ENCODE results near the gene CLUH. TPM values are rescaled to one million over a fixed set of nuclear protein-coding genes. Genes with fewer than 3 reads are reported as not detected.
A peak's percentile ranks its signal among the peaks of the same experiment; 100 is the strongest.
"Not testable (repeated sequence)": the region's sequence is repeated elsewhere in the genome, so short reads cannot be mapped to it uniquely, and the experiment has no call there.

Gene CLUH
- total RNA-seq, 1 donor from 2014 or later = 194 TPM

GRCh38 chr17:2701996-2702741, 9.4 kb downstream of the CLUH start:
- no peak for ATAC-seq
- no peak for DNase-seq (ENCODE audit: low spot score)

GRCh38 chr17:2701161-2701995, 10.2 kb downstream of the CLUH start:
- ATAC-seq (no peak), DNase-seq (ENCODE audit: low spot score) (no peak)

- DNase-seq (ENCODE audit: low spot score) = no peak
- no peak for ATAC-seq
These were observed 10.9 kb downstream of the CLUH start for GRCh38 chr17:2700491-2701141.

GRCh38 chr17:2700030-2700490, 11.5 kb downstream of the CLUH start:
- ATAC-seq = no peak
- DNase-seq (ENCODE audit: low spot score) = no peak

GRCh38 chr17:2699216-2699805, 12.3 kb downstream of the CLUH start:
- ATAC-seq = not testable (repeated sequence)
- DNase-seq (ENCODE audit: low spot score) = peak; percentile 31

GRCh38 chr17:2697611-2698162, 13.9 kb downstream of the CLUH start:
- DNase-seq (ENCODE audit: low spot score) (no peak), ATAC-seq (no peak)

- DNase-seq (ENCODE audit: low spot score) (peak; percentile 45), ATAC-seq (no peak)
These were observed 15.4 kb downstream of the CLUH start for GRCh38 chr17:2695961-2696760.

GRCh38 chr17:2695243-2695960, 16.2 kb downstream of the CLUH start:
- peak; percentile 43 for DNase-seq (ENCODE audit: low spot score)
- ATAC-seq = no peak

- DNase-seq (ENCODE audit: low spot score) (peak; percentile 42), ATAC-seq (no peak)
These were observed 17.0 kb downstream of the CLUH start for GRCh38 chr17:2694381-2695242.

GRCh38 chr17:2693561-2694380, 17.8 kb downstream of the CLUH start:
- ATAC-seq (no peak), DNase-seq (ENCODE audit: low spot score) (peak; percentile 42)

GRCh38 chr17:2692781-2693135, 18.8 kb downstream of the CLUH start:
- no peak for DNase-seq (ENCODE audit: low spot score)

GRCh38 chr17:2691965-2692780, 19.4 kb downstream of the CLUH start:
- no peak for ATAC-seq
- DNase-seq (ENCODE audit: low spot score) = peak; percentile 45

More at GRCh38 chr17:2692781-2693135, 18.8 kb downstream of the CLUH start:
- no peak for ATAC-seq

- peak; percentile 44 for DNase-seq (ENCODE audit: low spot score)
- no peak for ATAC-seq
These were observed 20.3 kb downstream of the CLUH start for GRCh38 chr17:2691069-2691871.

- ATAC-seq (no peak), DNase-seq (ENCODE audit: low spot score) (peak; percentile 46)
These were observed 21.1 kb downstream of the CLUH start for GRCh38 chr17:2690165-2691068.

Data from left lobe of liver (tissue), 2 donors.